AG09319 (cell line): Measurements from ENCODE around the gene SH3BGRL.

Experiments
- DNase-seq: peaks from one replicate; pipeline ENCODE4 v3.0.0-alpha.2; 2010; ENCODE audit warnings: low read depth; ENCODE audit errors: extremely low read depth
- CTCF ChIP-seq: IDR thresholded peaks from 2 replicates; pipeline ENCODE4 v1.5.1; 2011; ENCODE audit warnings: low read depth, mild to moderate bottlenecking, inconsistent platforms, low read length, moderate library complexity

Gene SH3BGRL

GRCh38 chrX:81202943-81203342 lies 1.0 kb downstream of the SH3BGRL start:
- no peak for DNase-seq
- TF ChIP-seq CTCF: no peak

- no peak for DNase-seq
- no peak for TF ChIP-seq CTCF
Observed at GRCh38 chrX:81205551-81205950, 3.6 kb downstream of the SH3BGRL start.

- TF ChIP-seq CTCF: no peak
- no peak for DNase-seq
Observed at GRCh38 chrX:81206476-81206875, 4.6 kb downstream of the SH3BGRL start.

- no peak for DNase-seq
- no peak for TF ChIP-seq CTCF
Observed at GRCh38 chrX:81208916-81209315, 7.0 kb downstream of the SH3BGRL start.

GRCh38 chrX:81215685-81216084 lies 13.8 kb downstream of the SH3BGRL start:
- DNase-seq: no peak
- TF ChIP-seq CTCF: no peak

- no peak for TF ChIP-seq CTCF
- DNase-seq: no peak
Observed at GRCh38 chrX:81229229-81229628, 27.3 kb downstream of the SH3BGRL start.

GRCh38 chrX:81229901-81230300 lies 28.0 kb downstream of the SH3BGRL start:
- DNase-seq: no peak

More at GRCh38 chrX:81229901-81230300, 28.0 kb downstream of the SH3BGRL start:
- TF ChIP-seq CTCF: no peak
